Mesendoderm (in vitro differentiated cells): ENCODE data around the gene PPFIBP1.
A peak's percentile ranks its signal among the peaks of the same experiment; 100 is the strongest.
"Not testable (repeated sequence)": the region's sequence is repeated elsewhere in the genome, so short reads cannot be mapped to it uniquely, and the experiment has no call there.

Experiments used
- DNase-seq: peaks from one replicate; pipeline ENCODE4 v3.0.0; 2013
- H2AK5ac ChIP-seq: 2 replicates; pipeline ENCODE4 v1.6.1; 2013; ENCODE audit warnings: low read length, inconsistent platforms
- H2BK120ac ChIP-seq: 2 replicates; pipeline ENCODE4 v1.6.1; 2013; ENCODE audit warnings: low read depth, mild to moderate bottlenecking, low read length, moderate library complexity, mixed read lengths
- H2BK15ac ChIP-seq: replicated peaks from 2 replicates; pipeline ENCODE4 v1.6.1; 2013; ENCODE audit warnings: low read depth, mild to moderate bottlenecking, moderate library complexity
- H2BK5ac ChIP-seq: 2 replicates; pipeline ENCODE4 v1.6.1; 2013; ENCODE audit warnings: low read length, inconsistent platforms
- H3K18ac ChIP-seq: 2 replicates; pipeline ENCODE4 v1.6.1; 2013; ENCODE audit warnings: mild to moderate bottlenecking, low read length, mixed read lengths
- H3K23ac ChIP-seq: one replicate; pipeline ENCODE4 v1.6.1; 2013; ENCODE audit warnings: low read length
- H3K27ac ChIP-seq: 2 replicates; pipeline ENCODE4 v1.5.1; 2013; ENCODE audit warnings: low read depth, mild to moderate bottlenecking, inconsistent platforms, low read length, moderate library complexity
- H3K27me3 ChIP-seq: 2 replicates; pipeline ENCODE4 v1.6.1; 2013; ENCODE audit warnings: low read length, control low read depth, mild to moderate bottlenecking, inconsistent platforms; ENCODE audit not compliant: insufficient read depth, poor library complexity
- H3K36me3 ChIP-seq: 2 replicates; pipeline ENCODE4 v1.6.1; 2013; ENCODE audit warnings: low read length, inconsistent platforms; ENCODE audit not compliant: control insufficient read depth, insufficient read depth
- H3K4ac ChIP-seq: one replicate; pipeline ENCODE4 v1.6.1; 2013; ENCODE audit warnings: low read depth, mild to moderate bottlenecking, low read length, moderate library complexity
- H3K4me1 ChIP-seq: 2 replicates; pipeline ENCODE4 v1.6.1; 2013; ENCODE audit warnings: low read depth, low read length, inconsistent platforms; ENCODE audit not compliant: control insufficient read depth
- H3K4me2 ChIP-seq: 2 replicates; pipeline ENCODE4 v1.6.1; 2013; ENCODE audit warnings: low read length
- H3K4me3 ChIP-seq: 2 replicates; pipeline ENCODE4 v1.5.1; 2013; ENCODE audit warnings: mild to moderate bottlenecking, low read length
- H3K56ac ChIP-seq: one replicate; pipeline ENCODE4 v1.6.1; 2013; ENCODE audit warnings: low read length
- H3K79me1 ChIP-seq: 2 replicates; pipeline ENCODE4 v1.6.1; 2013; ENCODE audit warnings: low read length, inconsistent platforms
- H3K79me2 ChIP-seq: 2 replicates; pipeline ENCODE4 v1.6.1; 2013; ENCODE audit warnings: mild to moderate bottlenecking, low read length; ENCODE audit not compliant: control insufficient read depth, insufficient read depth
- H3K9ac ChIP-seq: 2 replicates; pipeline ENCODE4 v1.6.1; 2013; ENCODE audit warnings: low read length, inconsistent platforms
- H4K5ac ChIP-seq: one replicate; pipeline ENCODE4 v1.6.1; 2013; ENCODE audit warnings: low read length
- H4K8ac ChIP-seq: one replicate; pipeline ENCODE4 v1.6.1; 2013; ENCODE audit warnings: low read depth, mild to moderate bottlenecking, control low read depth, low read length, moderate library complexity
- WGBS: extraction: QIAGEN DNeasy Blood & Tissue Kit; methylation state at CpG from one replicate; pipeline ENCODE4 v1.1.7; 2013; ENCODE audit warnings: low lambda C conversion rate, missing lambda C conversion rate; ENCODE audit not compliant: insufficient coverage; ENCODE audit errors: extremely low coverage; 5-methylcytosine and 5-hydroxymethylcytosine counted together

PPFIBP1 gene

GRCh38 chr12:27652174-27652763, 128.3 kb downstream of the PPFIBP1 start:
- peak; percentile 85 for DNase-seq
- no CpG with 5 or more reads among the region's 1 CpG for WGBS
- no peak overlapping the region for H3K4me3 ChIP-seq
- H3K27me3 ChIP-seq, result no peaks in the 10 kb centered on the region
- H3K4me1 ChIP-seq, result no peaks in the 10 kb centered on the region
- no peak overlapping the region for H3K4me2 ChIP-seq
- H3K4ac ChIP-seq, result no peak overlapping the region
- H3K27ac ChIP-seq, result no peak overlapping the region
- H3K18ac ChIP-seq, result no peak overlapping the region
- no peak overlapping the region for H2BK120ac ChIP-seq
- no peaks in the 10 kb centered on the region for H3K79me2 ChIP-seq
- no peak overlapping the region for H3K9ac ChIP-seq
- no peaks in the 10 kb centered on the region for H3K36me3 ChIP-seq
- H4K8ac ChIP-seq, result no peak overlapping the region
- H4K5ac ChIP-seq, result no peak overlapping the region
- H3K79me1 ChIP-seq, result no peaks in the 10 kb centered on the region
- H2BK5ac ChIP-seq, result no peak overlapping the region
- no peak overlapping the region for H3K56ac ChIP-seq
- H3K23ac ChIP-seq, result no peak overlapping the region
- H2BK15ac ChIP-seq, result no peak overlapping the region
- H2AK5ac ChIP-seq, result no peak overlapping the region

- Histone ChIP-seq H3K4me3 (no peak overlapping the region), H3K4ac (no peak overlapping the region), H3K79me2 (no peaks in the 10 kb centered on the region), H3K9ac (no peak overlapping the region), H4K8ac (no peak overlapping the region), H3K56ac (no peak overlapping the region), H3K27me3 (no peaks in the 10 kb centered on the region), H2BK15ac (no peak overlapping the region), H3K23ac (no peak overlapping the region), H3K79me1 (no peaks in the 10 kb centered on the region), H4K5ac (no peak overlapping the region), H3K18ac (no peak overlapping the region), H3K27ac (no peak overlapping the region), H3K4me2 (no peak overlapping the region), H2AK5ac (no peak overlapping the region), H2BK5ac (no peak overlapping the region), H3K4me1 (no peaks in the 10 kb centered on the region), H2BK120ac (no peak overlapping the region), H3K36me3 (no peaks in the 10 kb centered on the region)
- DNase-seq, result no peak
Observed at GRCh38 chr12:27653661-27654060, 129.7 kb downstream of the PPFIBP1 start.

GRCh38 chr12:27655476-27655875, 131.5 kb downstream of the PPFIBP1 start:
- H3K18ac ChIP-seq, H3K36me3 ChIP-seq, DNase-seq, H3K79me1 ChIP-seq, H4K5ac ChIP-seq, H2AK5ac ChIP-seq, H4K8ac ChIP-seq, H3K56ac ChIP-seq, H3K27me3 ChIP-seq, H3K4ac ChIP-seq, H2BK15ac ChIP-seq, H3K4me2 ChIP-seq, H2BK5ac ChIP-seq, H2BK120ac ChIP-seq, H3K4me3 ChIP-seq, H3K79me2 ChIP-seq, H3K9ac ChIP-seq, H3K27ac ChIP-seq, H3K4me1 ChIP-seq, H3K23ac ChIP-seq: not testable (repeated sequence)
- no CpG with 5 or more reads among the region's 3 CpGs for WGBS

GRCh38 chr12:27657296-27657695, 133.3 kb downstream of the PPFIBP1 start:
- no peak overlapping the region for H2BK120ac ChIP-seq
- no peak overlapping the region for H2BK15ac ChIP-seq
- H3K56ac ChIP-seq, result no peak overlapping the region
- no peaks in the 10 kb centered on the region for H3K4me1 ChIP-seq
- no peak overlapping the region for H3K4ac ChIP-seq
- no peak for DNase-seq
- no peaks in the 10 kb centered on the region for H3K27me3 ChIP-seq
- H4K5ac ChIP-seq, result no peak overlapping the region
- no peak overlapping the region for H3K23ac ChIP-seq
- H3K79me2 ChIP-seq, result no peaks in the 10 kb centered on the region
- H3K4me3 ChIP-seq, result no peak overlapping the region
- H4K8ac ChIP-seq, result no peak overlapping the region
- WGBS, result no CpG with 5 or more reads among the region's 4 CpGs
- H3K36me3 ChIP-seq, result no peaks in the 10 kb centered on the region
- no peak overlapping the region for H3K18ac ChIP-seq
- no peak overlapping the region for H3K27ac ChIP-seq
- no peaks in the 10 kb centered on the region for H3K79me1 ChIP-seq
- H3K9ac ChIP-seq, result no peak overlapping the region
- no peak overlapping the region for H2AK5ac ChIP-seq
- H3K4me2 ChIP-seq, result no peak overlapping the region
- no peak overlapping the region for H2BK5ac ChIP-seq

GRCh38 chr12:27665704-27666103, 141.7 kb downstream of the PPFIBP1 start:
- H3K56ac ChIP-seq, result no peak overlapping the region
- no CpG with 5 or more reads among the region's 3 CpGs for WGBS
- no peak for DNase-seq
- no peak overlapping the region for H3K4ac ChIP-seq
- no peaks in the 10 kb centered on the region for H3K79me1 ChIP-seq
- H3K23ac ChIP-seq, result no peak overlapping the region
- no peak overlapping the region for H4K8ac ChIP-seq
- peaks cover 2% of the 10 kb centered on the region for H3K36me3 ChIP-seq
- H3K18ac ChIP-seq, result no peak overlapping the region
- no peak overlapping the region for H2AK5ac ChIP-seq
- no peak overlapping the region for H2BK15ac ChIP-seq
- H3K4me3 ChIP-seq, result no peak overlapping the region
- H3K4me2 ChIP-seq, result no peak overlapping the region
- H3K27ac ChIP-seq, result no peak overlapping the region
- no peak overlapping the region for H2BK5ac ChIP-seq
- H4K5ac ChIP-seq, result no peak overlapping the region
- no peaks in the 10 kb centered on the region for H3K27me3 ChIP-seq
- H3K79me2 ChIP-seq, result no peaks in the 10 kb centered on the region
- H3K9ac ChIP-seq, result no peak overlapping the region
- H3K4me1 ChIP-seq, result no peaks in the 10 kb centered on the region
- H2BK120ac ChIP-seq, result no peak overlapping the region

- no peaks in the 10 kb centered on the region for H3K27me3 ChIP-seq
- H3K4ac ChIP-seq, result no peak overlapping the region
- no peak overlapping the region for H2BK15ac ChIP-seq
- H3K36me3 ChIP-seq, result peaks cover 2% of the 10 kb centered on the region
- H2BK5ac ChIP-seq, result no peak overlapping the region
- no peak overlapping the region for H3K18ac ChIP-seq
- H3K4me2 ChIP-seq, result no peak overlapping the region
- no CpG with 5 or more reads among the region's 3 CpGs for WGBS
- no peak overlapping the region for H3K9ac ChIP-seq
- H4K8ac ChIP-seq, result no peak overlapping the region
- H3K23ac ChIP-seq, result no peak overlapping the region
- H3K4me1 ChIP-seq, result no peaks in the 10 kb centered on the region
- no peak overlapping the region for H3K56ac ChIP-seq
- no peak overlapping the region for H3K4me3 ChIP-seq
- no peaks in the 10 kb centered on the region for H3K79me1 ChIP-seq
- H2AK5ac ChIP-seq, result no peak overlapping the region
- H3K79me2 ChIP-seq, result no peaks in the 10 kb centered on the region
- DNase-seq, result no peak
- H4K5ac ChIP-seq, result no peak overlapping the region
- H3K27ac ChIP-seq, result no peak overlapping the region
- H2BK120ac ChIP-seq, result no peak overlapping the region
Observed at GRCh38 chr12:27666510-27666909, 142.5 kb downstream of the PPFIBP1 start.
